Mononuclear cell (primary cell): ENCODE measurements around the gene TMEM273. TPM values are rescaled to one million over a fixed set of nuclear protein-coding genes. Genes with fewer than 3 reads are reported as not detected.

ENCODE experiments used
- H3K27me3 ChIP-seq: 2 replicates; pipeline ENCODE4 v1.6.0; 2011; ENCODE audit warnings: low read length, control low read depth; ENCODE audit not compliant: insufficient read depth
- H3K4me1 ChIP-seq: 2 replicates; pipeline ENCODE4 v1.5.1; 2011; ENCODE audit warnings: mild to moderate bottlenecking, low read length, control low read depth; ENCODE audit not compliant: insufficient read depth
- H3K4me3 ChIP-seq: 2 replicates; pipeline ENCODE4 v1.5.1; 2011; ENCODE audit warnings: mild to moderate bottlenecking, low read length, moderate library complexity
- H3K9me3 ChIP-seq: 2 replicates; pipeline ENCODE4 v1.5.1; 2011; ENCODE audit warnings: low read depth, mild to moderate bottlenecking, control low read depth, low read length
- total RNA-seq: library from RNA; depleted of rRNA; stranded (reverse); fragments of >200 nt; gene quantifications from one replicate; pipeline ENCODE4 v1.2.3, GENCODE V29; 2012

TMEM273 gene
- total RNA-seq, 1 donor = 3.5 TPM

DNA sequence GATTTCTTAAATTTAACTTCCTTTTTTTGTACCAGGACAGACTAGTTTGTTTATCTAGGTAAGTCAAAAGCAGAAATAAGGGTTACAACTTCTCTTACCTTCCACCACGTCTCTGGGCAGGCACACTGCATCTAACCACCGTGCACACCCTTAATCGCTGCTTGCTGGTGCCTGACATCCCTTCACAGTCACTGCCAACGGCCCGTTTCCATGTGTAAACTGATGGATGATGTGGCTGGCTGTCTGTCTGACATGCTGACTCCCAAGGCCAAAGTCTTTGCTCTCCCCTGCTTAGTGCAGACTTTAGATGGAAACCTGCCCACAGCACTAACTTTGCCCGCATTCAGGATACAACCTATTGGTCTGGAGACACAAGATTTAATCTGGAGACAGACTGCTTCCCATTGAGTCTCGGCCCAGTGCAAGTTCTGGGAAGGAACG lies 1.1 kb downstream of the TMEM273 start:
- no peaks in the 10 kb centered on the region for H3K9me3 ChIP-seq
- H3K4me1 ChIP-seq = peaks cover 77% of the 10 kb centered on the region
- no peaks in the 10 kb centered on the region for H3K27me3 ChIP-seq
- no peak overlapping the region for H3K4me3 ChIP-seq

DNA sequence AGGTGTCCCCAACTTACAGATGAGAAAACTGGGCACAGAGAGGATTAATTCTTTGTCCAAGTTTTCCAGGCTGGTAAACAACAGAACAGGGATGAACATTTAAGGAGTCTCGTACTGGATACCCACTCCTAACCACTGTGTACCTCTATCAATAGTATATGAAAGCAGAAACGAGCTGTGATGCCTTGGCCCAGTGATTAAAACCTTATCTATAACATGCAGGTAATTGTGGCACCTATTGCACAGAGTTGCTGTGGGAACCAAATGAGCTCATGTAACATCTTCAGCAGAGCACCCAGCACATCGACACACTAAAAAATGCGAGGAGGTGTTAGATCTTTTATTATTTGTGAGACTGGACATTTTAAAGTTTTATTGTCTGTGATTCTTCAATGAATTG lies 1.6 kb downstream of the TMEM273 start:
- H3K9me3 ChIP-seq = no peaks in the 10 kb centered on the region
- H3K4me3 ChIP-seq = no peak overlapping the region
- H3K27me3 ChIP-seq = no peaks in the 10 kb centered on the region
- H3K4me1 ChIP-seq = peaks cover 77% of the 10 kb centered on the region

- Histone ChIP-seq H3K4me1 (peaks cover 68% of the 10 kb centered on the region), H3K4me3 (no peak overlapping the region), H3K9me3 (no peaks in the 10 kb centered on the region), H3K27me3 (no peaks in the 10 kb centered on the region)
These were observed 3.0 kb downstream of the TMEM273 start for GRCh38 chr10:49185213-49185612.

- H3K4me3 ChIP-seq = no peak overlapping the region
- H3K9me3 ChIP-seq = no peaks in the 10 kb centered on the region
- H3K4me1 ChIP-seq = peaks cover 63% of the 10 kb centered on the region
- no peaks in the 10 kb centered on the region for H3K27me3 ChIP-seq
These were observed 3.5 kb downstream of the TMEM273 start for GRCh38 chr10:49184642-49185111.

DNA sequence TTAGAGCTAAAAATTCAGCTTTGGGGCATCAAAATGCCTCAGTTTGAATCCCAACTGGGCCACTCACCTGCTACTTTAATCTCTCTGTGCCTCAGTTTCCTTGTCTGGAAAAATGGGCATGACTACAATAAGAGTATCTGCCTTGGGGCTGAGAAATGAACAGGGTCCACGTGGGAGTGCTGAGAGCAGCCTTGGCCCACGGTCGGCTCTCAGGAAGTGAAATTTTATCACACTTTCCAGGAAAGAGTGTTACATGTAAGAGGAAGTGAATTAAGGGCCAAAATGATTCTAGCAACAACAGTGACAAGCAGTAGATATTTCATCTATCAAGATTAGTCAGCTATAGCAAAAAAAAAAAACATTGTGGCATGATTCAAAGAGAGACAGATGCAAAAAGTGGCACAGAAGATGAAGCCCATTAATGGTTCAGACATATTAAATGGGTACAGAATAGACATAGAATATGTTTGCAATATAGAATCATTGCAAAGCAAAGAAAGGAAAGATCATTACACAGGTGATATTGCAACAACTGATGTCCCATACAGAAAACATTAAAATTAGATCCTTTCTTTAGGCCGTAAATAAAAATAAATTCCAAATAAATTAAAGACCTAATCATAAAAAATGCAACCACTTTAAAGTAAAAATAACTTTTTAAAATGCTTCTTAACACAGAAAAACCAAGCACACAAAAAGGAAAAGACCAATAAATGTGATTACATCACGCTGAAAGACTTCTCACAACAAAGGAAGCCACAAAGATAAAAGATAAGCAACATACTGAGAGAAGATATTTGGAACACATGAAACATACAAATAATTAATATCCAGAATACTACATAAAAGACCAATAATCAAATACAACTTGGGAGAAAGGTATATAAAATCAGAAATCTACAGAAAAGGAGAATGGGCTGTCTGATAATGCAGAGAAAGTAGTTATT lies 4.3 kb downstream of the TMEM273 start:
- no peaks in the 10 kb centered on the region for H3K9me3 ChIP-seq
- H3K4me1 ChIP-seq = peaks cover 60% of the 10 kb centered on the region
- no peak overlapping the region for H3K4me3 ChIP-seq
- no peaks in the 10 kb centered on the region for H3K27me3 ChIP-seq

DNA sequence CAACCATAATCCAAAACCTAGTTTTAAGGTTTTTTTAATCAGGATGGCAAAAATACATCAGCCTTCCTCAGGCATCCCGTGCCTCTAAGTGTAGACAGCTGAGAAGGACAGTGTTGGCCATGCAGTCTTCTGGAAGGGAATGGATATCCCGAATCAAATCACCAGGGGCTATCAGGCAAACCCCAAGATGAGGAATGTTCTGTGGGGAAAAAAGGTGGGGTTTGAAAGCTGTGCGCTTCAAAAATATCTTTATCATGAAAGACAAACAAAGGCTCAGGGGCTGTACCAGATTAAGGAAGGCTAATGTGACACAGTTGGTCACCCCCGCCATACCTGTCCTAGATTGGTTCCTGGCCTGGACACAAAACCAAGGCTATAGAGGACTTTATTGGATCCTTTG lies 5.4 kb downstream of the TMEM273 start:
- no peak overlapping the region for H3K4me3 ChIP-seq
- H3K27me3 ChIP-seq = no peaks in the 10 kb centered on the region
- peaks cover 60% of the 10 kb centered on the region for H3K4me1 ChIP-seq
- no peaks in the 10 kb centered on the region for H3K9me3 ChIP-seq

DNA sequence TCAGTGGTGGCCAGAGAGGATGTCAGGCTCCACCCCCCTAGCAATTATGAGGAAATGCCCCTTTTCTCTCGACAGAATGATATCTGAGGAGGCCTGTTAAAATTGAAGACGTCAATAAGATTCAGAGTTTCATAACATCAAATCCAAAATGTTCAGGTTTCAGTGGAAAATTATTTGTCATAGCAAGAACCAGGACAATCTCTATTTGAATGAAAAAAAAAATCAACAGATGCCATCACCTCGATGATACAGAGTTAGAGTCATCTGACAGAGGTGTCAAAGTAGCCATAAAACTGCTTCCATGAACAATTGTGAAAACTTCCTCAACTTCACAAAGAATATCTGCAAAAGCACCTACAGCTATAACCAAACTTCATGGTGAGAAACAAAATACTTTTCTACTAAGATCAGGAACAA lies 7.7 kb downstream of the TMEM273 start:
- H3K9me3 ChIP-seq = no peaks in the 10 kb centered on the region
- H3K27me3 ChIP-seq = no peaks in the 10 kb centered on the region
- H3K4me3 ChIP-seq = no peak overlapping the region
- H3K4me1 ChIP-seq = peaks cover 49% of the 10 kb centered on the region

- Histone ChIP-seq H3K9me3 (no peaks in the 10 kb centered on the region), H3K27me3 (no peaks in the 10 kb centered on the region), H3K4me1 (peaks cover 43% of the 10 kb centered on the region), H3K4me3 (no peak overlapping the region)
These were observed 8.3 kb downstream of the TMEM273 start for GRCh38 chr10:49179699-49180443.

DNA sequence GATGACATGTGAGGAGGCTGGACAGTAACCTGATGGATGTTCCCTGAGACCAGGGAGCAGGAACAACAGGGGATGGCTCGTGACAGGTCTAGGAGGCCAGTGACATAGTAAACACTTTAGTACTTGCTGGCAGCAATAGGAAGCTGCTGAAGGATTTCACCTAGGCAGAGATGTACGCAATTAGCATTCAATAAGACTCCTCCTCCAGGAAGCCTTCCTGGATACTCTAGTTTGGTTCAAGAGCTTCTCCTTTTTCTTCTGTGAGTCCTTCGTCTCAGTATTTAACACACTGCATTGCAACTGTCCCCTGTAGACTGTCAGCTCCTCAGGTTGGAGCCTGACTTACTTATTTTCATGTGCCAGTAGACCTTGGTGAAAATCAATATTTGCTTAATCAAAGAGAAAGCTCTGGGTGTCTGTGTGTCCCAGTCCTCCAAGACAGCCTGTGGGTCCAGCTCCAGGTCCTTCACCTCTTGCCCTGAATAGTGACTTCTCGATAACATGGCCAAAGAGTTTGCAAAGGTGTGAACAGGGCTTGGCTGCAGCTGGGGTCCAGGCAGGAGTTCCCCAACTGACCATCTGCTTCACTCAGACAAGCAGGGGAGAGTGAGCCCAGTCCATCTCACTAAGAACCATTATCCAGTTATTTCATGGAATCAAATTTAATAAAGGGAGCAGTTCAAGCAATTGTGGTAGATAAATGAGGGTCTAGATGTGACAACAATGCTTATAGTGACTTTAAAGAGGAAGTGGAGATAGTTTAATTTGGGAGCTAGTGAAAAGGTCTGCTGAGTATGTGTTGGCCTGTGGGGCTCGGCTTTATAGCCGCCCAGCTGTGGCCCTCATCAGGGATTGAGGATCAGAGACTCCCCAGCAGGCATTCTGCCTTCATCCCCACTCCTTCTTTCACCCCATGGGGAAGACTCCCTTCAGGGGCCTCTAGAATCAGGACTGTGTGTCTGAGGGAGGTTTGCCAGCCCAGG lies 9.4 kb downstream of the TMEM273 start:
- Histone ChIP-seq H3K4me3 (no peak overlapping the region), H3K4me1 (peaks cover 46% of the 10 kb centered on the region), H3K9me3 (no peaks in the 10 kb centered on the region), H3K27me3 (no peaks in the 10 kb centered on the region)

GRCh38 chr10:49177391-49178355 lies 10.5 kb downstream of the TMEM273 start:
- Histone ChIP-seq H3K4me1 (peaks cover 40% of the 10 kb centered on the region), H3K9me3 (no peaks in the 10 kb centered on the region), H3K4me3 (no peak overlapping the region)

GRCh38 chr10:49176310-49177268 lies 11.6 kb downstream of the TMEM273 start:
- Histone ChIP-seq H3K4me1 (peaks cover 39% of the 10 kb centered on the region), H3K9me3 (no peaks in the 10 kb centered on the region), H3K4me3 (no peak overlapping the region), H3K27me3 (no peaks in the 10 kb centered on the region)

More at GRCh38 chr10:49177391-49178355, 10.5 kb downstream of the TMEM273 start:
- no peaks in the 10 kb centered on the region for H3K27me3 ChIP-seq

DNA sequence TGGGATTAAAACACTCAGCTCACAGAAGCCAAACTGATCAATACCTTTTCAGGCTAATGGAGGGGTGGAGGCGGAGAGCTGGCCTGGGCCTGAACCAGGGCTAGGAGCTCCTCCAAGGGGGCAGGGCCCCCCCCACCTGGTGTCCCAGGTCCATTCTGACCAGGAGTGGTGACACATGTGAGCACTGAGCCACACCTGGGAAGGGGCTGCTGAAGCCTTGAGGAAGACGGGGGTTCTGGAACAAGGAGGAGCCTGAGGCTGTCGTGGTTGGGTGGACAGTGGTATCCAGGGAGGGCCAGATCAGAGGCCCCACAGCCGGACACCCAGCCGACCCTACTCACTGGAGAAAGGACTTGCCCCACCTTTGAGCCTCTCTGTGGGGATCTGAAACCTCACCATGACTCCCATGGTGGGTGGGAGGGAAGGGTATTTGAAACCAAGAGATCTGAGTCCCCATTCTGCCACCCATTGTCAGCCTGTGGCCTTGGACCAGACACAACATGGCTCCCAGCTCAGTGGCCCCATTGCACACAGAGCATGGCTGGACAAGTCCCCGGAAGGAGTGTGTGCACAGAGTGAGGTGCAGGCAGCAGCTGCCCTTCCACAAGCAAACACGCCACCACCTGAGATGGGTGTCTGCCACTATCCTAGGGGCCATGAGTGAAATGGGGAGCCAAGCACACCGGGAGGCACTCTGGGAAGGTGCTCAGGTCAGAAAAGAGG lies 12.4 kb downstream of the TMEM273 start:
- Histone ChIP-seq H3K4me1 (peaks cover 39% of the 10 kb centered on the region), H3K27me3 (no peaks in the 10 kb centered on the region), H3K9me3 (no peaks in the 10 kb centered on the region), H3K4me3 (no peak overlapping the region)
